IMR-90 (cell line): Measurements from ENCODE around the gene RTEL1. TPM values are rescaled to one million over a fixed set of nuclear protein-coding genes. Genes with fewer than 3 reads are reported as not detected.

Experiments
- ATAC-seq: fragments of 200-7000 bp; cut with Tn5 transposase; 2 replicates; pipeline ENCODE4 v1.9.1; 2020; ENCODE audit warnings: low read depth, mild to moderate bottlenecking, moderate library complexity
- BruUV-seq: library from RNA; stranded (reverse); fragments of 400-500 nt; replicated peaks from 2 replicates; lab custom pipeline; 2021; lab: Mats Ljungman, UMichigan
- CTCF ChIA-PET: fragments of 300-600 bp; formaldehyde crosslinking; extraction: SDS; loops from one replicate; lab custom pipeline; 2021; ENCODE audit warnings: antibody characterized with exemption; lab: Yijun Ruan, JAX
- POLR2A ChIA-PET: fragments of 300-600 bp; sonication (Branson Sonifier 250); formaldehyde crosslinking; loops from one replicate; lab custom pipeline; 2022; ENCODE audit warnings: antibody characterized with exemption; ENCODE audit not compliant: unreplicated experiment; lab: Charles Lee
- DNase-seq: peaks from one replicate; pipeline ENCODE4 v3.0.0; 2013
- H2AFZ ChIP-seq: replicated peaks from 2 replicates; pipeline ENCODE3; 2013; ENCODE audit warnings: low read length, mild to moderate bottlenecking; ENCODE audit not compliant: poor library complexity
- H2AK5ac ChIP-seq: 2 replicates; pipeline ENCODE4 v1.6.1; 2013; ENCODE audit warnings: low read depth, low read length, inconsistent platforms
- H2AK9ac ChIP-seq: replicated peaks from 2 replicates; pipeline ENCODE3; 2013; ENCODE audit warnings: mild to moderate bottlenecking, low read depth, low read length, moderate library complexity; ENCODE audit not compliant: poor library complexity
- H2BK120ac ChIP-seq: 2 replicates; pipeline ENCODE4 v1.6.1; 2013; ENCODE audit warnings: low read depth, low read length, inconsistent platforms
- H2BK15ac ChIP-seq: 3 replicates; pipeline ENCODE4 v1.6.1; 2013; ENCODE audit warnings: low read depth, low read length, inconsistent platforms
- H2BK20ac ChIP-seq: 2 replicates; pipeline ENCODE4 v1.6.1; 2013; ENCODE audit warnings: low read depth, mild to moderate bottlenecking, inconsistent platforms, low read length, moderate library complexity
- H2BK5ac ChIP-seq: 2 replicates; pipeline ENCODE4 v1.6.1; 2013; ENCODE audit warnings: mild to moderate bottlenecking, low read depth, low read length, inconsistent platforms; ENCODE audit not compliant: poor library complexity, severe bottlenecking
- H3K14ac ChIP-seq: replicated peaks from 2 replicates; pipeline ENCODE4 v1.6.1; 2013; ENCODE audit warnings: low read depth, low read length, inconsistent platforms
- H3K18ac ChIP-seq: 2 replicates; pipeline ENCODE4 v1.6.1; 2013; ENCODE audit warnings: low read depth, low read length, control low read depth
- H3K23ac ChIP-seq: 2 replicates; pipeline ENCODE4 v1.6.1; 2013; ENCODE audit warnings: low read depth, low read length, inconsistent platforms
- H3K27ac ChIP-seq: 2 replicates; pipeline ENCODE4 v1.5.1; 2013; ENCODE audit warnings: mild to moderate bottlenecking, control low read depth, low read length; ENCODE audit not compliant: insufficient read depth
- H3K27me3 ChIP-seq: 2 replicates; pipeline ENCODE4 v1.6.1; 2013; ENCODE audit warnings: low read length; ENCODE audit not compliant: control insufficient read depth, insufficient read depth
- H3K36me3 ChIP-seq: 2 replicates; pipeline ENCODE4 v1.6.1; 2013; ENCODE audit warnings: low read length, mixed read lengths; ENCODE audit not compliant: control insufficient read depth, insufficient read depth
- H3K4ac ChIP-seq: 2 replicates; pipeline ENCODE4 v1.6.1; 2013; ENCODE audit warnings: low read depth, low read length, inconsistent platforms
- H3K4me1 ChIP-seq: 2 replicates; pipeline ENCODE4 v1.6.1; 2013; ENCODE audit warnings: low read length, mixed read lengths; ENCODE audit not compliant: control insufficient read depth, insufficient read depth
- H3K4me2 ChIP-seq: 2 replicates; pipeline ENCODE4 v1.6.1; 2013; ENCODE audit warnings: low read depth, mild to moderate bottlenecking, control low read depth, low read length, moderate library complexity
- H3K4me3 ChIP-seq: 2 replicates; pipeline ENCODE4 v1.5.1; 2013; ENCODE audit warnings: low read depth, mild to moderate bottlenecking, control low read depth, low read length, moderate library complexity; ENCODE audit not compliant: insufficient read depth
- H3K56ac ChIP-seq: 2 replicates; pipeline ENCODE4 v1.6.1; 2013; ENCODE audit warnings: low read length, inconsistent platforms; ENCODE audit not compliant: insufficient read depth; ENCODE audit errors: extremely low read depth
- H3K79me1 ChIP-seq, 2 experiments: 2 replicates each; pipeline ENCODE4 v1.6.1; 2013; ENCODE audit warnings: low read length in 2 of 2, inconsistent platforms in 1 of 2, low read depth in 1 of 2
- H3K9ac ChIP-seq: 2 replicates; pipeline ENCODE4 v1.6.1; 2013; ENCODE audit warnings: low read depth, low read length, control low read depth
- H3K9me1 ChIP-seq: 2 replicates; pipeline ENCODE4 v1.6.1; 2013; ENCODE audit warnings: low read length, inconsistent platforms; ENCODE audit not compliant: insufficient read depth
- H3K9me3 ChIP-seq: 2 replicates; pipeline ENCODE4 v1.6.1; 2013; ENCODE audit warnings: low read length; ENCODE audit not compliant: control insufficient read depth, insufficient read depth
- H4K20me1 ChIP-seq: 2 replicates; pipeline ENCODE4 v1.6.1; 2013; ENCODE audit warnings: low read length, inconsistent platforms; ENCODE audit not compliant: insufficient read depth
- H4K5ac ChIP-seq: 2 replicates; pipeline ENCODE4 v1.6.1; 2013; ENCODE audit warnings: mild to moderate bottlenecking, low read depth, low read length, control low read depth
- H4K8ac ChIP-seq, 2 experiments: 2 replicates each; pipeline ENCODE4 v1.6.1; 2013; ENCODE audit warnings: low read depth in 2 of 2, low read length in 2 of 2, control low read depth in 1 of 2, inconsistent platforms in 1 of 2
- H4K91ac ChIP-seq: 2 replicates; pipeline ENCODE4 v1.6.1; 2013; ENCODE audit warnings: low read depth, low read length, inconsistent platforms; ENCODE audit not compliant: insufficient read depth
- BHLHE40 ChIP-seq: fragments of 150-350 bp; IDR thresholded peaks from 2 replicates; pipeline ENCODE4 v1.6.1; 2016; ENCODE audit warnings: mild to moderate bottlenecking, low read depth, low read length
- CHD1 ChIP-seq: IDR thresholded peaks from 2 replicates; pipeline ENCODE4 v1.6.1; 2012; ENCODE audit warnings: low read depth, low read length, improper control_type of control experiment
- ELK1 ChIP-seq: fragments of 150-350 bp; IDR thresholded peaks from 2 replicates; pipeline ENCODE4 v1.6.1; 2016; ENCODE audit warnings: low read depth, mild to moderate bottlenecking, low read length, moderate library complexity, borderline replicate concordance
- FOS ChIP-seq: fragments of 150-350 bp; IDR thresholded peaks from 2 replicates; pipeline ENCODE4 v1.6.1; 2016; ENCODE audit warnings: low read depth, low read length
- MAFK ChIP-seq: IDR thresholded peaks from 2 replicates; pipeline ENCODE4 v1.6.1; 2012; ENCODE audit warnings: low read depth, low read length, improper control_type of control experiment
- MAZ ChIP-seq: IDR thresholded peaks from 2 replicates; pipeline ENCODE4 v1.6.1; 2012; ENCODE audit warnings: low read depth, mild to moderate bottlenecking, low read length, improper control_type of control experiment, moderate library complexity, borderline replicate concordance
- NFE2L2 ChIP-seq: fragments of 150-350 bp; IDR thresholded peaks from 2 replicates; pipeline ENCODE4 v1.6.1; 2016; ENCODE audit warnings: low read depth, mild to moderate bottlenecking, low read length
- RAD21 ChIP-seq: IDR thresholded peaks from 2 replicates; pipeline ENCODE4 v1.6.1; 2012; ENCODE audit warnings: low read length, improper control_type of control experiment
- RCOR1 ChIP-seq: IDR thresholded peaks from 2 replicates; pipeline ENCODE4 v1.6.1; 2012; ENCODE audit warnings: mild to moderate bottlenecking, low read length, improper control_type of control experiment; ENCODE audit not compliant: insufficient replicate concordance
- RFX5 ChIP-seq: IDR thresholded peaks from 2 replicates; pipeline ENCODE4 v1.8.0; 2012; ENCODE audit warnings: low read depth, mild to moderate bottlenecking, low read length, moderate library complexity
- SMC3 ChIP-seq: fragments of 150-350 bp; IDR thresholded peaks from 2 replicates; pipeline ENCODE4 v1.6.1; 2016; ENCODE audit warnings: low read depth, mild to moderate bottlenecking, antibody characterized with exemption, low read length, moderate library complexity
- USF2 ChIP-seq: fragments of 150-350 bp; IDR thresholded peaks from 2 replicates; pipeline ENCODE4 v1.6.1; 2017; ENCODE audit warnings: mild to moderate bottlenecking, antibody characterized with exemption, low read length, low read depth
- WGBS, 2 experiments: methylation state at CpG; one replicate each; pipeline versions ENCODE4 v1.1.5 to v1.1.7; 2013; ENCODE audit warnings: missing lambda C conversion rate in 2 of 2; ENCODE audit not compliant: insufficient read length in 1 of 2; ENCODE audit errors: extremely low coverage in 2 of 2; 5-methylcytosine and 5-hydroxymethylcytosine counted together
- dilution Hi-C: fragments of 300-500 bp; cut with HindIII; formaldehyde crosslinking; loops from one replicate; pipeline ENCODE4 v1.14.3; 2018; ENCODE audit warnings: low sequenced_read_pairs; ENCODE audit not compliant: unreplicated experiment
- in situ Hi-C: fragments of 300-500 bp; cut with MboI; formaldehyde crosslinking; loops from 3 replicates; pipeline ENCODE4 v1.14.3; 2019; ENCODE audit warnings: low sequenced_read_pairs, inconsistent platforms, mixed read lengths
- intact Hi-C: fragments of 100-400 bp; cut with micrococcal nuclease; formaldehyde crosslinking; loops from 2 replicates; pipeline ENCODE4 v1.10.0; 2022
- polyA plus RNA-seq, 3 experiments: library from polyadenylated mRNA; depleted of rRNA; stranded (reverse); fragments of >200 nt; gene quantifications; 2 replicates each; pipeline ENCODE4 v1.2.3, GENCODE V29; 2012; ENCODE audit warnings: low replicate concordance in 1 of 3
- total RNA-seq: library from RNA; depleted of rRNA; stranded (reverse); fragments of >200 nt; gene quantifications from 2 replicates; pipeline ENCODE4 v1.2.3, GENCODE V29; 2012

Gene RTEL1
- total and polyA plus RNA-seq, 2 of the 4 experiments (the other 2 are of a cell fraction), result 14.7 to 18.8 TPM

- CTCF ChIA-PET, result no interaction called here
- in situ Hi-C loops, result no loop called here
- H3K9me3 ChIP-seq, result no peaks in the 10 kb centered on the region
- H4K8ac ChIP-seq, result peak within 1 kb of the TSS; percentile 89 to 95
- peak; percentile 87 for ATAC-seq
- H3K36me3 ChIP-seq, result no peaks in the 10 kb centered on the region
- H3K79me1 ChIP-seq, result peaks cover 27 to 63% of the 10 kb centered on the region in 2 experiments
- intact Hi-C loops, result no loop called here
- H3K27me3 ChIP-seq, result no peaks in the 10 kb centered on the region
- H2AK9ac ChIP-seq, result peak within 1 kb of the TSS; percentile 100
- peak within 1 kb of the TSS; percentile 57; the same call in 1 of the 2 replicates for H2BK120ac ChIP-seq
- peak within 1 kb of the TSS; percentile 90 for H3K56ac ChIP-seq
- peak within 1 kb of the TSS; percentile 93 for H2AFZ ChIP-seq
- H3K14ac ChIP-seq, result peak within 1 kb of the TSS; percentile 96
- peak within 1 kb of the TSS; percentile 88 for H3K4ac ChIP-seq
- peak within 1 kb of the TSS; percentile 99 for H3K27ac ChIP-seq
- TF ChIP-seq CHD1 (no peak), RFX5 (no peak), BHLHE40 (no peak), ELK1 (no peak), MAFK (no peak), FOS (no peak), NFE2L2 (no peak), MAZ (no peak), RAD21 (no peak), RCOR1 (no peak), USF2 (no peak), SMC3 (no peak)
- H3K4me1 ChIP-seq, result peaks cover 2% of the 10 kb centered on the region; the same call in 1 of the 2 replicates
- peaks cover 6% of the 10 kb centered on the region for H4K20me1 ChIP-seq
- dilution Hi-C loops, result no loop called here
- no TSS peak for BruUV-seq
- no peak for DNase-seq
- H3K9me1 ChIP-seq, result peaks cover 6% of the 10 kb centered on the region; the same call in 1 of the 2 replicates
- no peak within 1 kb of the TSS for H2BK15ac ChIP-seq
- peak within 1 kb of the TSS; percentile 100 for H3K4me3 ChIP-seq
- H4K91ac ChIP-seq, result peak within 1 kb of the TSS; percentile 89
- H2BK5ac ChIP-seq, result peak within 1 kb of the TSS; percentile 99
- H3K23ac ChIP-seq, result peak within 1 kb of the TSS; percentile 98
- peak within 1 kb of the TSS; percentile 99 for H2AK5ac ChIP-seq
- peak within 1 kb of the TSS; percentile 72; the same call in 1 of the 2 replicates for H3K18ac ChIP-seq
- H2BK20ac ChIP-seq, result no peak within 1 kb of the TSS
- peak within 1 kb of the TSS; percentile 99 for H3K9ac ChIP-seq
- WGBS, 2 experiments, result 0% methylated on average over 28 of the region's 114 CpGs; no CpG with 5 or more reads in 1 of the 2 experiments
- peak within 1 kb of the TSS; percentile 92 for H3K4me2 ChIP-seq
- POLR2A ChIA-PET, result no interaction called here
- peak within 1 kb of the TSS; percentile 91 for H4K5ac ChIP-seq
Measured at GRCh38 chr20:63626424-63627128, 31.5 kb upstream of the RTEL1 start, which contains the start of gene GMEB2. Gene GMEB2, minus strand, starts transcription at chr20:63627101. Its CDS starts 7,704 bp downstream, at chr20:63619397.
